HTERT RPE-1 (cell line): ENCODE data around the gene PARVG.

Source experiments
- in situ Hi-C: fragments of 300-500 bp; cut with MboI; formaldehyde crosslinking; loops from 4 replicates; pipeline ENCODE4 v1.14.3; 2020; ENCODE audit warnings: low sequenced_read_pairs

PARVG gene

GRCh38 chr22:44180706-44181032 is at the start of gene PARVG:
TSS of gene PARVG (plus strand) at chr22:44180925. CDS start at chr22:44183330, 2,405 bp downstream.
- in situ Hi-C loops: no loop called here

DNA sequence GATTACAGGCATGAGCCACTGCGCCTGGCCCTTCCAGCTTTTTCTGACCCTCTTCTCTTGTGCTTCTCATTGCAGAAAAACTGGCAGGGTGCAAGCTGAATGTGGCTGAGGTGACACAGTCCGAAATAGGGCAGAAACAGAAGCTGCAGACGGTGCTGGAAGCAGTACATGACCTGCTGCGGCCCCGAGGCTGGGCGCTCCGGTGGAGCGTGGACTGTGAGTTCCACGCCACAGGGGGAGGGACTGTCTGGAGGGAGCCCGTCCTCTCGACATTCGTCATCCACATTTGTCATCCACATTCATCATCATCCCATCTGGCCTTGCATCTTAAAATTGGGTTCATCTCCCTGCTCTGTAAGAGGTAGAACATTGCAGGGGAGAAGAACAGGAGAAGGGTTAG is 49.3 kb upstream of the PARVG start:
- in situ Hi-C loops: no loop called here

- in situ Hi-C loops: no loop called here
These were observed 48.6 kb upstream of the PARVG start for GRCh38 chr22:44131989-44132685.

GRCh38 chr22:44132724-44133123 is 48.0 kb upstream of the PARVG start:
- in situ Hi-C loops: no loop called here

DNA sequence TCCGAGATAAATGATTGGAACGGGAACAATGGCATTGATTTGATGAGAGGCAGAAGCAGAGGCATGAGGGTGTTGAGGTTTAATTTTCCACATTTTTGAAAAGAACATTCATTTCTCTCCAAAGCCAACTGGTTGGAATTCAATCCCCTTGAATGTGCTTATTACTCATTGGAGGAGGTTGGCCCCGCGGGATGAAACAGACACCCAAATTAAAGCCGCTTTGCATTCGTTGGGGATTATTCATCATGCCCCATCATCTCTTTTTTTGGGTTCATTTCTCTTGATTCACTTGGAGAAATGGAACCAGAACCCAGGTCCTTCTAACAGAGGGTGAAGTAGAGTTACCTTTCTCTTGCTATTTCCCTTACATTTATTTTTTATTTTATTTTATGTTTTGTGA is 47.6 kb upstream of the PARVG start:
- in situ Hi-C loops: no loop called here

- in situ Hi-C loops: no loop called here
These were observed 46.7 kb upstream of the PARVG start for GRCh38 chr22:44133901-44134571.

GRCh38 chr22:44136112-44136511 is 44.6 kb upstream of the PARVG start:
- in situ Hi-C loops: no loop called here

- in situ Hi-C loops: no loop called here
These were observed 43.9 kb upstream of the PARVG start for GRCh38 chr22:44136786-44137185.

DNA sequence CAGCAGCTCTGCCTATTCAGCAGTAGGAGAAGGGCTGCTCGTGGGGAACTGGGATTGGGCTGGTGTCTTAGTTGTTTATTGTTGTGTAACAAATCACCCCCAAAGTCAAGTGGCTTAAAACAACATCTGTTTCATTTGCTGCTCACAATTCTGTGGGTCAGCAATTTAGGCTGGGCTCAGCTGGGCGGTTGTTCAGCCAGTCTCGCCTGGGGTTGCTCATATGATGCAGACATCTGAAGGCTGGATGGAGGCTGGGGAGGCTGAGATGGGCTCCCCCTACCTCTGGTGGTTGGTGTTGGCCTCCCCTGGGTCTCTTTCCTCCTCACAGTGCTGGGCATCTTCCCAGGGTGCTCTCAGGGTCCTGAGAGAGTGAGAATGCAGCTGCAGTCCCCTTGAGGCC is 43.3 kb upstream of the PARVG start:
- in situ Hi-C loops: no loop called here

GRCh38 chr22:44139773-44140172 is 41.0 kb upstream of the PARVG start:
- in situ Hi-C loops: no loop called here

- in situ Hi-C loops: no loop called here
These were observed 38.2 kb upstream of the PARVG start for GRCh38 chr22:44142421-44143104.

- in situ Hi-C loops: no loop called here
These were observed 37.6 kb upstream of the PARVG start for GRCh38 chr22:44143105-44143474.

- in situ Hi-C loops: no loop called here
These were observed 37.1 kb upstream of the PARVG start for GRCh38 chr22:44143579-44143978.

DNA sequence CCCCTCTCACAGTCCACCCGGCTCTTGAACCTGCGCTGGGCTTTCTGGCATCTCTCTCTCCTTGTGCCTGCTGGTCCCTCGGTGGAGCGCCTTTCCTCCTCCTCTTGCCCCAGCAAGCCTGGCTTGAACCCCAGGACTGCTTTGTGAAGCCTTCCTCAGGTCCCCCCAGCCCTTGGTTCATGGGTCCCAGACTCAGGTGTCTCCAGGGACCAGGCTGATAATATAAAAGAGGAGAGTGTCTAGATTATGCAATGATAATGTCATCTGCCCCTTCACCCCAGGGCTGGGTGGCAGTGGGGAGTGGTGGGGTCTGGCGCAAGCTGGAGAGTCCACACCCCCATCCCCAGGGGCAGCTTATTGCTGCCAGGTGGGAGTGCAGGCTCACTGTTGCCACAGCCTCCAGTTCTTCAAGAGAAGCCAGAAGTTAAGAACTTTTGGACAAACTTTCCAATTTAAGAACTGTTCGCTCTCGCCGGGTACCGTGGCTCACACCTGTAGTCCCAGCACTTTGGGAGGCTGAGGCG is 36.6 kb upstream of the PARVG start:
- in situ Hi-C loops: no loop called here

DNA sequence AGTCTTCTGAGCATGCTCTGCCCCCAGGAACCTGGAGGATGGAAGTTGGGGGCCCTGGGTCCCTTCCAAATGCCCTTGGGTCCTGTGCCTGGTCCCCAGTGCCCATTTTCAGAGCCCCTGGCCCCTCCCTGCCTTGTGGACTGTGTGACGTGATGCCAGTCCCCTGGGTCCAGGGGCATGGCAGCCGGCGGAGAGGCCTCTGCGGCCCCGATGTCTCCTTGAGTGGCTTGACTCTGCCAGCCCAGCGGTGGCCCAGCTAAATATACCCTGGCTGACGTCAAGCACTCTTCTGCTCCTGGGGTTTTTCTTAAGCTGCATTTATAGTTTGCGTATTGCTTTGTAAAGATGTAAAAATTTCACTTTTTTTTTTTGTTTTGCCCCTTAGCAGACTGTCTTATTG is 35.2 kb upstream of the PARVG start:
- in situ Hi-C loops: no loop called here

GRCh38 chr22:44146088-44146861 is 34.5 kb upstream of the PARVG start:
- in situ Hi-C loops: no loop called here

DNA sequence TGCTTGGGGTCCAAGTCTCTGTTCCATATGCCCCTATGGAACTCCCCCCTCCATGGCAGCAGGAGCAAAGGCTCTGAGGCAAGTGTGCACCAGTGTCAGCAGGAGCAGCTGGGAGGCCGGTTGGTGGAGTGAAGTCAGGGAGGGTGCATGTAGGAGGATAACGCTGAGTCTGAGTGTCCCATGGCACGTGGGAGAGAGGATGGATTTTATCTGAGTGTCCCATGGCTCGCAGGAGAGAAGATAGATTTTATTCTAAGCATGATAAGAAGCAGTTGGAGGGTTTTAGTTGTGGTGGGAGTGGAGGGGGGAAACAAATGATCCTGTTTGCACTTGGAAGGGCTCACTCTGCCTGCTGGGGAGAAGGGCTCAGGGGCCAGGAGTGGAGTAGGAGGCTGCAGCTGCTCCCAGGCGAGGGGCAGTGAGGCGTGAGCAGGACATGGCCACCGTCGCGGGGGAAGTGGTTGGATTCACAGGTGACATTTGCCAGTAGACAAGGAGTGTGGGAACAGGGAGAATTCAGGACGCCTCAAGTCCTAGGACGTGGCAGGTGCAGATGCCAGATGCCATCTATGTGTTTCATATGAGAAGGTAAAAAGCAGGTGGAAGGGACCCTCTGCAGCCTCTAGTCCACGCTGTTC is 33.6 kb upstream of the PARVG start:
- in situ Hi-C loops: no loop called here

- in situ Hi-C loops: no loop called here
These were observed 32.7 kb upstream of the PARVG start for GRCh38 chr22:44147821-44148574.

DNA sequence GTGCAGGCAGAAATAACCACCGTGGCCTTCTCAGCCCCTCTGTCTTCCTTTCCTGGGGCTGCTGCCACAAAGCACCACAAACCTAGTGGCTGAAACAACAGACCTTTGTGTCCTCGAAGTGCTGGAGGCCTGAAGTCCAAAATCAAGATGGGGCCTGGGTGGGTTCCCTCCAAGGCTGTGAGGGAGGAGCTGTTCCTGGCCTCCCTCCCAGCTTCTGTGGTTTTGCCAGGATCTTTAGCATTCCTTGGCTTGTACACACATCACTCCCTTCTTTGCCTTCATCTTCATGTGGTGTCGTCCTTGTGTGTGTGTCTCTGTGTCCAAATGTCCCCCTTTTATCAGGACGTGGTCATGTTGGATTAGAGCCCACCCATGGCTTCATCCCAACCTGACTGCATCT is 29.0 kb upstream of the PARVG start:
- in situ Hi-C loops: no loop called here

DNA sequence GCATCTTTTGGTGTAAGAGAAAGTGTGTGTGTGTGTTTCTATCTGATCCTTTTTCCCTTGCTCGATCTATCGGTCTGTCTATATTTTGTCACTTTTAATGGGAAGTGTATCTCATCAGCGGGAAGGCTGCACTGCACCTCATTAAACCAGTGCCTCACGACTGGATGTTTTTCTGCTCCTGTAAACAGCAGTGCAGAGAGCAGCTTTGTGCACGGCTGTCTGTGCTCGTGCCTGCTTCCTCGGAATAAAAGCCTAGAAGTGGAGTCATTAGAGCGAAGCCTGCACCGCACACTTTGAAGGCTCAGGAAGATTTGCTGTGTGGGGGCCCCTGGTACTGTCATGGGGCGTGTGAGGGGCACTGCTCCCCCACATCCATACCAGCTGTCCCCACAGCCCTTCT is 27.0 kb upstream of the PARVG start:
- in situ Hi-C loops: no loop called here
